ENCODE data around the gene LMNTD1. TPM values are rescaled to one million over a fixed set of nuclear protein-coding genes. Genes with fewer than 3 reads are reported as not detected.
A peak's percentile ranks its signal among the peaks of the same experiment; 100 is the strongest.

Gene LMNTD1
- total and polyA plus RNA-seq, 3 experiments from 2014 or later = not detected

- Mint-ChIP-seq H3K4me3 (no peak overlapping the region), H3K9me3 (peaks cover 0 to 5% (median 0%) of the 10 kb centered on the region in 5 donors), H3K27me3 (peaks cover 0 to 1% of the 10 kb centered on the region in 2 donors), H3K27ac (no peak overlapping the region), H3K36me3 (no peaks in the 10 kb centered on the region), H3K4me1 (peaks cover 0 to 9% (median 4%) of the 10 kb centered on the region in 3 donors)
- Histone ChIP-seq H3K4me1 (ENCODE audit: insufficient read depth, low read length) (peaks cover 24% of the 10 kb centered on the region), H3K9me3 (ENCODE audit: low read length) (no peaks in the 10 kb centered on the region), H3K4me3 (ENCODE audit: low read length) (no peak overlapping the region), H3K36me3 (ENCODE audit: insufficient read depth, low read length) (no peaks in the 10 kb centered on the region), H3K27ac (ENCODE audit: low read depth, low read length) (no peak overlapping the region), H3K27me3 (ENCODE audit: insufficient read depth, low read length, poor library complexity, severe bottlenecking) (no peaks in the 10 kb centered on the region)
- ChIA-PET POLR2A (no interaction called here), CTCF (no interaction called here)
- DNase-seq = no peak
Observed at GRCh38 chr12:25587346-25587745, 34.3 kb upstream of the LMNTD1 start.

GRCh38 chr12:25585662-25586061 lies 32.6 kb upstream of the LMNTD1 start:
- ChIA-PET POLR2A (no interaction called here), CTCF (no interaction called here)
- H3K27me3 ChIP-seq (ENCODE audit: insufficient read depth, low read length, poor library complexity, severe bottlenecking) = no peaks in the 10 kb centered on the region
- H3K4me3 Mint-ChIP-seq = no peak overlapping the region
- H3K27ac Mint-ChIP-seq = no peak overlapping the region
- no peaks in the 10 kb centered on the region for H3K36me3 Mint-ChIP-seq
- H3K9me3 ChIP-seq (ENCODE audit: low read length) = no peaks in the 10 kb centered on the region
- no peak overlapping the region for H3K27ac ChIP-seq (ENCODE audit: low read depth, low read length)
- no peaks in the 10 kb centered on the region for H3K27me3 Mint-ChIP-seq
- H3K9me3 Mint-ChIP-seq = peaks cover 0 to 1% (median 0%) of the 10 kb centered on the region in 5 donors
- no peak for DNase-seq
- H3K4me1 Mint-ChIP-seq = peaks cover 0 to 9% (median 4%) of the 10 kb centered on the region in 3 donors
- no peaks in the 10 kb centered on the region for H3K36me3 ChIP-seq (ENCODE audit: insufficient read depth, low read length)
- peaks cover 11% of the 10 kb centered on the region for H3K4me1 ChIP-seq (ENCODE audit: insufficient read depth, low read length)
- H3K4me3 ChIP-seq (ENCODE audit: low read length) = no peak overlapping the region

DNA sequence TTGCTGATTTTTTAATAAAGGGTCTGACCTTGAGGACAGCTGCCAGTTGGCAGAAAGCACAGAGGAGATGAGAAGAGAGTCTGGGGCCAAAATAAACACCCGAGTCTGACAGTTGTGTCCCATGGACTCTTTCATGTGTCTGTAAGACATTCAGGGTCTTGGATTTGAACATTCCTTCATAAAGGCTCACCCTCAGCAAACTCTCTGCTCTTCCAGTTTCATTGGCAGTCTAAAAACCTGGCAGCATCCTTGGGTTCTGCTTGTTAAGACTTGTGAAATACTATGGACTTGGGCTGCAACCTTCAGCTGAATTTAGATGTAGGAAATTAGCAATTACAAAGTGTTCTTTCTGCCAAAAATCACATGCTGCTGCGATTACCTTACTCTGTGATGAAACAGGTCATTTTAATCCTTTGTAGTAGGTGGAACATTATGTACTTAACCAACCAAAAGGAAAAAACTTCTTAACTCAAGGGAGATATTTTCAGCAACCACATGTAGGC lies 32.0 kb upstream of the LMNTD1 start:
- CTCF ChIA-PET = no interaction called here
- POLR2A ChIA-PET = no interaction called here
- no peak overlapping the region for H3K4me3 Mint-ChIP-seq

DNA sequence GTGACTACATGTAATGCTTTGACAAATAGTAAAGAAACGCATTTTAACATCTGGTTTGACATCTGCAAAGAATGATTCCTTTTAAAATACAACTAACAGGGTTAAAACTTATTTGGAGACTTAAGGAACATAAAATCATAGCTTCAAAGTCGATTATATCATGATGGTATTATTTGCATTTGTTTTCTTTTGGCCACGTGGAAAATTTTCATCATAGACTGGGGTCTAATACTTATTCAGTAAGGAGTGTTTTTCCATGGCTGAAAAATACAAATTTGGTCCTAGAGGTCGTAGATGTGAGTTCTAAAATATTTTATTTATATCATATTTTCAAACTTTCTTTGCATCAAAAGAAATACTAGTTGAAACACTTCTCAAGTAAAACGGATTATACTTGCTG lies 31.5 kb upstream of the LMNTD1 start:
- H3K27me3 ChIP-seq (ENCODE audit: insufficient read depth, low read length, poor library complexity, severe bottlenecking) = no peaks in the 10 kb centered on the region
- ChIA-PET POLR2A (no interaction called here), CTCF (no interaction called here)

More for the DNA sequence above, 32.0 kb upstream of the LMNTD1 start:
- no peaks in the 10 kb centered on the region for H3K27me3 ChIP-seq (ENCODE audit: insufficient read depth, low read length, poor library complexity, severe bottlenecking)
- H3K36me3 Mint-ChIP-seq = no peaks in the 10 kb centered on the region
- H3K4me1 Mint-ChIP-seq = peaks cover 0 to 3% (median 3%) of the 10 kb centered on the region in 3 donors
- peaks cover 5% of the 10 kb centered on the region for H3K4me1 ChIP-seq (ENCODE audit: insufficient read depth, low read length)
- H3K9me3 Mint-ChIP-seq = no peaks in the 10 kb centered on the region
- H3K4me3 ChIP-seq (ENCODE audit: low read length) = no peak overlapping the region
- no peak overlapping the region for H3K27ac Mint-ChIP-seq
- H3K27ac ChIP-seq (ENCODE audit: low read depth, low read length) = no peak overlapping the region
- no peaks in the 10 kb centered on the region for H3K9me3 ChIP-seq (ENCODE audit: low read length)
- no peaks in the 10 kb centered on the region for H3K27me3 Mint-ChIP-seq
- H3K36me3 ChIP-seq (ENCODE audit: insufficient read depth, low read length) = no peaks in the 10 kb centered on the region
- DNase-seq = no peak

GRCh38 chr12:25583545-25583944 lies 30.5 kb upstream of the LMNTD1 start:
- ChIA-PET POLR2A (no interaction called here), CTCF (no interaction called here)
- H3K36me3 ChIP-seq (ENCODE audit: insufficient read depth, low read length) = no peaks in the 10 kb centered on the region
- Mint-ChIP-seq H3K27ac (peak overlapping the region in 1 of 8 donors; percentile 34), H3K27me3 (peaks cover 0 to 4% of the 10 kb centered on the region in 2 donors), H3K4me3 (no peak overlapping the region), H3K4me1 (no peaks in the 10 kb centered on the region), H3K9me3 (peaks cover 0 to 3% (median 0%) of the 10 kb centered on the region in 5 donors), H3K36me3 (no peaks in the 10 kb centered on the region)
- no peak overlapping the region for H3K27ac ChIP-seq (ENCODE audit: low read depth, low read length)
- H3K4me1 ChIP-seq (ENCODE audit: insufficient read depth, low read length) = no peaks in the 10 kb centered on the region
- H3K9me3 ChIP-seq (ENCODE audit: low read length) = no peaks in the 10 kb centered on the region
- no peaks in the 10 kb centered on the region for H3K27me3 ChIP-seq (ENCODE audit: insufficient read depth, low read length, poor library complexity, severe bottlenecking)
- no peak overlapping the region for H3K4me3 ChIP-seq (ENCODE audit: low read length)
- DNase-seq = no peak

More for the DNA sequence above, 31.5 kb upstream of the LMNTD1 start:
- Mint-ChIP-seq H3K4me1 (no peaks in the 10 kb centered on the region), H3K9me3 (peaks cover 0 to 2% (median 0%) of the 10 kb centered on the region in 5 donors), H3K4me3 (no peak overlapping the region), H3K36me3 (no peaks in the 10 kb centered on the region), H3K27ac (no peak overlapping the region), H3K27me3 (peaks cover 0 to 2% of the 10 kb centered on the region in 2 donors)
- Histone ChIP-seq H3K36me3 (ENCODE audit: insufficient read depth, low read length) (no peaks in the 10 kb centered on the region), H3K9me3 (ENCODE audit: low read length) (no peaks in the 10 kb centered on the region), H3K4me1 (ENCODE audit: insufficient read depth, low read length) (peaks cover under 1% of the 10 kb centered on the region), H3K4me3 (ENCODE audit: low read length) (no peak overlapping the region), H3K27ac (ENCODE audit: low read depth, low read length) (no peak overlapping the region)
- DNase-seq = no peak

GRCh38 chr12:25581067-25581466 lies 28.0 kb upstream of the LMNTD1 start:
- no peak overlapping the region for H3K27ac ChIP-seq (ENCODE audit: low read depth, low read length)
- Mint-ChIP-seq H3K4me1 (no peaks in the 10 kb centered on the region), H3K9me3 (peaks cover 0 to 6% (median 3%) of the 10 kb centered on the region in 5 donors), H3K36me3 (no peaks in the 10 kb centered on the region), H3K27ac (no peak overlapping the region), H3K4me3 (no peak overlapping the region), H3K27me3 (peaks cover 0 to 4% of the 10 kb centered on the region in 2 donors)
- no peaks in the 10 kb centered on the region for H3K9me3 ChIP-seq (ENCODE audit: low read length)
- H3K27me3 ChIP-seq (ENCODE audit: insufficient read depth, low read length, poor library complexity, severe bottlenecking) = no peaks in the 10 kb centered on the region
- no peaks in the 10 kb centered on the region for H3K36me3 ChIP-seq (ENCODE audit: insufficient read depth, low read length)
- no peak for DNase-seq
- POLR2A ChIA-PET = no interaction called here
- CTCF ChIA-PET = interaction anchor here (1.0 kb wide), 1 partner anchor 51 kb away, joined by 3 read pairs; no protein-coding TSS in a partner anchor
- H3K4me3 ChIP-seq (ENCODE audit: low read length) = no peak overlapping the region
- H3K4me1 ChIP-seq (ENCODE audit: insufficient read depth, low read length) = no peaks in the 10 kb centered on the region

GRCh38 chr12:25578411-25579143 lies 25.5 kb upstream of the LMNTD1 start:
- peaks cover 0 to 6% (median 3%) of the 10 kb centered on the region in 5 donors for H3K9me3 Mint-ChIP-seq
- no peak overlapping the region for H3K4me3 Mint-ChIP-seq
- H3K4me3 ChIP-seq (ENCODE audit: low read length) = no peak overlapping the region
- H3K4me1 Mint-ChIP-seq = no peaks in the 10 kb centered on the region
- ChIA-PET CTCF (no interaction called here), POLR2A (no interaction called here)
- no peaks in the 10 kb centered on the region for H3K4me1 ChIP-seq (ENCODE audit: insufficient read depth, low read length)
- H3K27me3 ChIP-seq (ENCODE audit: insufficient read depth, low read length, poor library complexity, severe bottlenecking) = no peaks in the 10 kb centered on the region
- H3K9me3 ChIP-seq (ENCODE audit: low read length) = no peaks in the 10 kb centered on the region
- DNase-seq = no peak
- H3K36me3 ChIP-seq (ENCODE audit: insufficient read depth, low read length) = no peaks in the 10 kb centered on the region
- H3K36me3 Mint-ChIP-seq = no peaks in the 10 kb centered on the region
- peaks cover 0 to 4% of the 10 kb centered on the region in 2 donors for H3K27me3 Mint-ChIP-seq
- no peak overlapping the region for H3K27ac Mint-ChIP-seq
- H3K27ac ChIP-seq (ENCODE audit: low read depth, low read length) = no peak overlapping the region

GRCh38 chr12:25574761-25575160 lies 21.7 kb upstream of the LMNTD1 start:
- Mint-ChIP-seq H3K4me1 (no peaks in the 10 kb centered on the region), H3K27me3 (peaks cover 0 to 4% of the 10 kb centered on the region in 2 donors), H3K9me3 (peaks cover 0 to 6% (median 3%) of the 10 kb centered on the region in 5 donors), H3K4me3 (no peak overlapping the region), H3K36me3 (no peaks in the 10 kb centered on the region), H3K27ac (no peak overlapping the region)
- Histone ChIP-seq H3K27me3 (ENCODE audit: insufficient read depth, low read length, poor library complexity, severe bottlenecking) (no peaks in the 10 kb centered on the region), H3K4me3 (ENCODE audit: low read length) (no peak overlapping the region), H3K27ac (ENCODE audit: low read depth, low read length) (no peak overlapping the region), H3K36me3 (ENCODE audit: insufficient read depth, low read length) (no peaks in the 10 kb centered on the region), H3K9me3 (ENCODE audit: low read length) (no peaks in the 10 kb centered on the region), H3K4me1 (ENCODE audit: insufficient read depth, low read length) (no peaks in the 10 kb centered on the region)
- DNase-seq = no peak
- ChIA-PET POLR2A (no interaction called here), CTCF (no interaction called here)

All from CD8-positive, alpha-beta memory T cell (primary cell).